DOHH2 (cell line): ENCODE measurements around the gene NEURL1B.

ENCODE experiments used
- H3F3A ChIP-seq: fragments of 200-600 bp; sonication (generic), shearing (Covaris generic); 2 replicates; pipeline ENCODE4 v1.6.0; 2016; ENCODE audit warnings: antibody characterized with exemption, mild to moderate bottlenecking; ENCODE audit not compliant: control insufficient read depth, insufficient read depth
- H3K27ac ChIP-seq: fragments of 200-600 bp; sonication (generic); 2 replicates; pipeline ENCODE4 v1.5.1; 2014; ENCODE audit warnings: low read depth, mild to moderate bottlenecking, low read length, moderate library complexity
- H3K27me3 ChIP-seq: fragments of 200-600 bp; sonication (generic); 2 replicates; pipeline ENCODE4 v1.6.1; 2014; ENCODE audit warnings: mild to moderate bottlenecking, low read length, mixed read lengths; ENCODE audit not compliant: control insufficient read depth
- H3K36me3 ChIP-seq: fragments of 200-600 bp; sonication (generic); 2 replicates; pipeline ENCODE4 v1.6.1; 2014; ENCODE audit warnings: mild to moderate bottlenecking, low read length, moderate library complexity, mixed read lengths; ENCODE audit not compliant: control insufficient read depth
- H3K4me1 ChIP-seq: fragments of 200-600 bp; sonication (generic); 2 replicates; pipeline ENCODE4 v1.6.1; 2014; ENCODE audit warnings: mild to moderate bottlenecking, low read length, mixed read lengths; ENCODE audit not compliant: control insufficient read depth
- H3K4me2 ChIP-seq: fragments of 200-600 bp; sonication (generic); 2 replicates; pipeline ENCODE4 v1.6.0; 2014; ENCODE audit warnings: mild to moderate bottlenecking, low read length, moderate library complexity
- H3K4me3 ChIP-seq: fragments of 200-600 bp; sonication (generic); 2 replicates; pipeline ENCODE4 v1.5.1; 2014; ENCODE audit warnings: mild to moderate bottlenecking, low read length, mixed read lengths
- H3K79me2 ChIP-seq: fragments of 200-600 bp; sonication (generic); 2 replicates; pipeline ENCODE4 v1.6.1; 2014; ENCODE audit warnings: mild to moderate bottlenecking, low read length, mixed read lengths; ENCODE audit not compliant: control insufficient read depth
- H3K9me2 ChIP-seq: fragments of 200-600 bp; sonication (generic); replicated peaks from 2 replicates; pipeline ENCODE4 v1.6.1; 2014; ENCODE audit warnings: mild to moderate bottlenecking, low read length, mixed read lengths; ENCODE audit not compliant: control insufficient read depth
- H3K9me3 ChIP-seq: fragments of 200-600 bp; sonication (generic); 2 replicates; pipeline ENCODE4 v1.6.1; 2014; ENCODE audit warnings: antibody characterized with exemption, low read length, mixed read lengths; ENCODE audit not compliant: control insufficient read depth, insufficient read depth
- H4K20me1 ChIP-seq: fragments of 200-600 bp; sonication (generic); 2 replicates; pipeline ENCODE4 v1.6.0; 2014; ENCODE audit warnings: low read depth, mild to moderate bottlenecking, antibody characterized with exemption, low read length, moderate library complexity; ENCODE audit not compliant: control insufficient read depth, insufficient read depth
- EZH2phosphoT487 ChIP-seq: fragments of 200-600 bp; sonication (generic); IDR thresholded peaks from 2 replicates; pipeline ENCODE4 v1.6.1; 2017; ENCODE audit warnings: borderline replicate concordance, mild to moderate bottlenecking, antibody characterized with exemption, low read length, moderate library complexity, mixed read lengths
- TF ChIP-seq, protein P1 (sequence below): fragments of 200-600 bp; sonication (generic); IDR thresholded peaks from one replicate; pipeline ENCODE4 v1.5.1; 2014; ENCODE audit warnings: antibody characterized with exemption, mild to moderate bottlenecking, low read depth, low read length; ENCODE audit not compliant: poor library complexity, severe bottlenecking

The NEURL1B gene

DNA sequence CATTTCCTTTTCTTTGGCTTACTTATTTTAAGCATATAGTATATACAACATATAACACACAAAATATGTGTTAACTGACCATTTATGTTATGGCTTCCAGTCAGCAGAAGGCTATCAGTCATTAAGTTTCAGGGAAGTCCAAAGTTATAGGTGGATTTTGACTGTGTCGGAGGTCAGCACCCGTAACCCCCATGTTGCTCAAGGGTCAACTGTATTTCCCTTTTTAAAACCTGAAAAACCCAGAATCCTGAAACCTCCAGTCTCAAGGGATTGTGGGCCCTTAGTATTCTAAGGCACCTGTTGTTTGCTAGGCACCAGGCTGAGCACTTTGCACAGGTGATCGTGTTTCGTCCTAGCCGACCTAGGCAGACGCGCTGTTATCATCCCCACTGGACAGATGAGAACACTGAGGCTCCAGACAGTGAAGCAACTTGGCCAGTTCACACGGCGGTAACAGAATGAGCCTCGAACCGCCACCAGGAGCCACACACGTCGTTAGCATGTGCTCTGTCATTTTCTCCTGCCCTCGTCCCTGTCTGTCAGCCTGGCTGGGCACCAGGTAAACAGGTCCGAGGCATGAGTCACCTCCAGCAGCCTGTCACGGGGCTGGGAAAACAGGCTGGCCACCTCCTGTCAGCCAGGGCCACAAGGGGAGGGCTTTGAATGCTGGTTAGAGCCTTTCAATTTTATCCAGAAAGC is 90.1 kb downstream of the NEURL1B start:
- H3K9me2 ChIP-seq = no peaks in the 10 kb centered on the region
- TF ChIP-seq, protein P1, sequence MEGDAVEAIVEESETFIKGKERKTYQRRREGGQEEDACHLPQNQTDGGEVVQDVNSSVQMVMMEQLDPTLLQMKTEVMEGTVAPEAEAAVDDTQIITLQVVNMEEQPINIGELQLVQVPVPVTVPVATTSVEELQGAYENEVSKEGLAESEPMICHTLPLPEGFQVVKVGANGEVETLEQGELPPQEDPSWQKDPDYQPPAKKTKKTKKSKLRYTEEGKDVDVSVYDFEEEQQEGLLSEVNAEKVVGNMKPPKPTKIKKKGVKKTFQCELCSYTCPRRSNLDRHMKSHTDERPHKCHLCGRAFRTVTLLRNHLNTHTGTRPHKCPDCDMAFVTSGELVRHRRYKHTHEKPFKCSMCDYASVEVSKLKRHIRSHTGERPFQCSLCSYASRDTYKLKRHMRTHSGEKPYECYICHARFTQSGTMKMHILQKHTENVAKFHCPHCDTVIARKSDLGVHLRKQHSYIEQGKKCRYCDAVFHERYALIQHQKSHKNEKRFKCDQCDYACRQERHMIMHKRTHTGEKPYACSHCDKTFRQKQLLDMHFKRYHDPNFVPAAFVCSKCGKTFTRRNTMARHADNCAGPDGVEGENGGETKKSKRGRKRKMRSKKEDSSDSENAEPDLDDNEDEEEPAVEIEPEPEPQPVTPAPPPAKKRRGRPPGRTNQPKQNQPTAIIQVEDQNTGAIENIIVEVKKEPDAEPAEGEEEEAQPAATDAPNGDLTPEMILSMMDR = no peak
- TF ChIP-seq EZH2phosphoT487 = no peak
- no peak overlapping the region for H3K27ac ChIP-seq
- H3F3A ChIP-seq = no peaks in the 10 kb centered on the region
- H3K4me1 ChIP-seq = no peaks in the 10 kb centered on the region
- no peaks in the 10 kb centered on the region for H3K9me3 ChIP-seq
- H3K79me2 ChIP-seq = no peaks in the 10 kb centered on the region
- H3K4me2 ChIP-seq = no peak overlapping the region
- no peak overlapping the region for H3K4me3 ChIP-seq
- no peaks in the 10 kb centered on the region for H3K36me3 ChIP-seq
- H3K27me3 ChIP-seq = peaks cover 21% of the 10 kb centered on the region
- no peaks in the 10 kb centered on the region for H4K20me1 ChIP-seq

DNA sequence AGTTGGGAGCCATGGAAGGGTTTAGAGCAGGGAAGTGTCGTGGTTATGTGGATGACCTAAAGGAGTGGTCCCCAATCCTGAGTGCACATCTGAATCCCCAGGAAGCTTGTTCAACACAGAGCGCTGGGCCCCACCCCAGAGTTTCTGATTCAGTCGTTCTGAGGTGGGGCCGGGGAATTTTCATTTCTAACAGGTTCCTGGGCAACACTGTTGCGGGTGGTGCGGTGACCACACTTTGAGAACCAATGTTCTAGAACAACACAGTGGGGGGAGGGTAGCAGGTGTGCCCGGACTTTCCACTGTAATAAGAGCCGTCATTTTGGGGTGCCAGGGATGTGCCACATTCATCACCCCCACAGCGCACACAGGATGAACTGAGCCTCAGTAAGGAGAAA is 90.6 kb downstream of the NEURL1B start:
- Histone ChIP-seq H3K4me2 (no peak overlapping the region), H3K9me2 (no peaks in the 10 kb centered on the region), H3F3A (no peaks in the 10 kb centered on the region), H4K20me1 (no peaks in the 10 kb centered on the region), H3K4me3 (no peak overlapping the region), H3K36me3 (no peaks in the 10 kb centered on the region), H3K9me3 (no peaks in the 10 kb centered on the region), H3K27ac (no peak overlapping the region), H3K4me1 (no peaks in the 10 kb centered on the region), H3K79me2 (no peaks in the 10 kb centered on the region), H3K27me3 (peaks cover 21% of the 10 kb centered on the region)
- TF ChIP-seq, protein P1 = no peak
- TF ChIP-seq EZH2phosphoT487 = no peak

DNA sequence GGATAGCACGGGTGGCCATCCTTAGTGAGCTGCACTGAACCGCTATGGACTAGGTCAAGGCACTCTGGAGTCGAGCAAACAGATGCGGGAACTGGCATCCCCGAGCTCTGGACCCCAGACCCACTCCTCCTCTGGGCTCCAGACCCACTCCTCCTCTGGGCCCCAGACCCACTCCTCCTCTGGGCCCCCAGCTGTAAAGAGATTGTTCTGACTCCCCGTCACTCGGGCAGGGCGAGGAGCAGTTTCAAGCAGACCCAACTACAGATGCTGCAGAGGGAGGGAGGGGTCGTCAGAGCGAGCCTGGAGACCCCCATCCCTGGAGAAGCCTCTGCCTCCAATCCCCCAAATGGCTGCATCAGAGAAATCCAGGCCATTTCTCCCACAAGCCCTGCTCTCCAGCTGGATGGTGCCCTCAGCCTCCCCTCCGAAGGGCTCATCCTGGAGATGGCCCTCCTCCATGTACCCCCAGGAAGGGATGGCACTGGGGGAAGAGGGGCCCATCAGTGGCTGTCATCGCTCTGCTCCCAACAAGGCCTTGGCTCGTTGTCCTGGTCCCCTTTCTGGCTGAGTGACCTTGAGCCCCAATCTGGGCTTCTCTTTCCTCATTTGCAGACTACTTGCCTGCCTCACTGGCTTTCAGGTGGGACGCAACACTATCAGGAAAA is 91.3 kb downstream of the NEURL1B start:
- no peaks in the 10 kb centered on the region for H3K9me2 ChIP-seq
- H4K20me1 ChIP-seq = no peaks in the 10 kb centered on the region
- no peaks in the 10 kb centered on the region for H3F3A ChIP-seq
- H3K9me3 ChIP-seq = no peaks in the 10 kb centered on the region
- peaks cover 21% of the 10 kb centered on the region for H3K27me3 ChIP-seq
- no peaks in the 10 kb centered on the region for H3K36me3 ChIP-seq
- no peak overlapping the region for H3K4me3 ChIP-seq
- H3K4me2 ChIP-seq = no peak overlapping the region
- TF ChIP-seq EZH2phosphoT487 = no peak
- TF ChIP-seq, protein P1 = no peak
- H3K79me2 ChIP-seq = no peaks in the 10 kb centered on the region
- no peak overlapping the region for H3K27ac ChIP-seq
- no peaks in the 10 kb centered on the region for H3K4me1 ChIP-seq
